Fibroblast of skin of left quadriceps (primary cell): Measurements from ENCODE around the gene ZNF438.
"Not testable (repeated sequence)": the region's sequence is repeated elsewhere in the genome, so short reads cannot be mapped to it uniquely, and the experiment has no call there.

ENCODE experiments used
- DNase-seq, 2 experiments: peaks; one replicate each; pipeline ENCODE4 v3.0.0-alpha.2; 2013; ENCODE audit warnings: low read depth in 2 of 2

Gene ZNF438

DNA sequence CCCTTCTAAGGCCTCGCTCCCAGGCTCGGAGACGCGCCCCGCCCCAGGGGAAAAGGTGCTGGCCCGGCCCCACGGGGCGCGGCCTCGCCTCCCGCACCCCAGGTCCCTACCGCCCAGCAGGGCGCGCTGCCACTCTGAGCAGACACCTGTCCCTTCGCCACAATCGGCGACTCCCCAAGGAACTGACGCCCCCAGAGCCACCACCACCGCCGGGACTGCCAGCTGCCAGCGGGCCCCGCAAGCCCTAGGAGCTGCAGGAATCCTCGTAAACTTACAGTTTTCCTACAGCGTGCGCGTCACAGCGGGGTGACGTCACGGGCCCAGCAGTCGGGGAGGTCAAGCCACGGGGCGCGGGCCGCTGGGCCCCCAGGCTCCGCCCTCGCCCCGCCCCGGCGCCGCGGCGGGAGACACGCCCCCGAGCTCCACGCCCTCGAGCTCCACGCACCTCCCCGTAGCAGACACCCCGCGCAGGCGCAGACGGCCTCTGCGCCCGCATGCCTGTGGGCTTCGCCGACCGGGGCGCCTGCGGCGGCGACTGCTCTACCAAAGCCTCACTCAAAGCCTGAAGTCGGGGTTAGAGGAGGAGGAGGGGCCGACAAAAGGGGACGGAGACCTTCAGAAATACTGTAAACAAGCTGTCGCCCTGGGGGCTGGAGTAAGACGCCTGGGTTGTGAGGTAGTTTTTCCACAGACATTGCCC, at the start of gene ZNF438:
ZNF438 (minus strand) TSS at position 308 of the 700 bp plus-strand sequence. CDS start 154,831 bp downstream, outside the sequence.
- peak; percentile 91 to 92 for DNase-seq

GRCh38 chr10:31076610-31076988, 44.9 kb upstream of the ZNF438 start:
- no peak for DNase-seq

DNA sequence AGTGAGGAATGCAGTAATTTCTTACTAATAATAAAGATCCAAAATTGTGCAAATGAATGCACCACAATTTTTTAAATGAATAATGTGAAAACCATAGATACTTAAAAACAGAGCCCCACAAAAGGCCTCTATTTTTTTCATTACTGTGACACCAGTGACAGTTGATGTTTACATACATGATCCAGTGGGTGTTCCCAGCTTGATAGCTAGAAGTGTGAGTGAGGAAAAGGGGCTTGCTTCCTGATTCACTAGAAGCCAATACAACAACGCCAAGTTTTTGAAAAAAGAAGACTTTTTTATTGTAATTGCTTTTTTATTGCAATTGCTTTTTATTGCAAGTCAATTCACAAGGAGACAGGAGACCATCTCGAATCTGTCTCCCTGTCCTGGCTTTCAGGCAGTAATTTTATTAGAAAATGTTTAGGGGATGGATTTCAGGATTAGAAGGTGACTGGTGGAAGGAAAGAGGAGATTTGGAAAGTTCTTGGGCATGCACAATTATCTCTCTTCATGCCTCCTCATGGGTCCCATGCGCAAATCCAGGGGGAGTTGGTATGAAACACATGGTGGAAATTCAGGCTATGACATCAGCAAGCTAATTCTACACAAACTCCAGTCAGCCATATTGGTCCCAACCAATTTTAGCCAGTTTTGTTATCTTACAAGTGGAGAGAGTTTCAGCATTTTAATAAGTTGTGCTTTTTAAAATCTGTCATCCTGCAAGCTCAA, 44.4 kb upstream of the ZNF438 start:
- DNase-seq: no peak

DNA sequence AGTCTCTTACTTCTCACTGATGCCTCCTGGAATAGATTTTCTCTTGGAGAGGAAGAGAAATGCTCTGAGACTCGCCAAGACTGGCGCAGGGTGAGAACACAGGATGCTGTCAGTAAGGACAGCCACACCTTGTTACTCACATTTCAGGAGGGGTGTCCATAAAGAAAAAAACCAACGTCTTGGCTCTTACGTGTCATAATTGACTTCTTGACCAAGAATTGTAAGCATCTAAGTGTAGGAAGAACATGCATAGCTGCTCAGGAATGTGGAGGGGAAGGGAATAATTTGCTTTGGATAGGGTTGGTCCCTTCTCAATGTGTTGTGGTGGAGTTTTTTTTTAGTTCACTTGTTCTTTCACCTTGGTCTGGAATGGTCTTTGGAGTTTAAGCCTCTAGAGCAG, 43.8 kb upstream of the ZNF438 start:
- peak; percentile 69 to 76 for DNase-seq

- DNase-seq: no peak
Observed at GRCh38 chr10:31074722-31075086, 43.0 kb upstream of the ZNF438 start.

GRCh38 chr10:31073996-31074721, 42.5 kb upstream of the ZNF438 start:
- no peak for DNase-seq

- DNase-seq: no peak
Observed at GRCh38 chr10:31073211-31073610, 41.5 kb upstream of the ZNF438 start.

GRCh38 chr10:31072451-31072850, 40.8 kb upstream of the ZNF438 start:
- DNase-seq: no peak

DNA sequence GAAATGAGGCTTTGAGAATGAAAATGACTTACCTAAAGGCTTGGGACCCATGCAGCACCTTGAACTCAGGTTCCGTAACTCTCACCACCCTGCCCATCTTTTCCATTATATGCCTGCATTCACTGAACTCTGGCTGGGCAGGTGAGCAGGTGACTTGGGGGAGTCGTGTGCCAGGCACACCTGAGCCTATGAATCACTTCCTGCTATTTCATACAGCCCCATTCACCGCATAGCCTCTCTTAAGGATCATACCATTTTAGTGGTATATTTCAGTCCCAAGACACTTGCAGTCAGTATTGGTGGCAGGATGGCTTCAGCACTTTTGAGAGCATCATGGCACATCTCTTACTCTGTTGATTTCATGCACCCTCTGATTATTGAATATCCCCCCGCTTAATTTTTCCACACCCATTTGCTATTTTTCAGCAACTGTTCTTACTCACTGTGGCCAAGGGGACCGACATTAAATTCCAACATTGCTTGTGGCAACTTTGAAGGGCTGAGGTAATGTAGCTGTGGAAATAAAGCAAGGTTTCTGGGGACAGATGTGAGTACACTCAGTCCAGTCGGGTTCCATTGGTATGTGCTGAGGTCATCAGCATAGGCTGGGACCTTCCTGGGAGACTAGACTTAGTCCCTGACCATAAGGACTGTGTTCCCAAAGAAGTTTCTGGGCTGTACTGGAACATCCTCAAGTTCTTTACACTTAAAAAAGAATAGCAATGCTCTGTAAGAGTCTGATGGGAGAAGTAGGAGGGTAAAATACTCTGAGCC, 39.8 kb upstream of the ZNF438 start:
- no peak for DNase-seq

GRCh38 chr10:31070691-31071090, 39.0 kb upstream of the ZNF438 start:
- no peak for DNase-seq

DNA sequence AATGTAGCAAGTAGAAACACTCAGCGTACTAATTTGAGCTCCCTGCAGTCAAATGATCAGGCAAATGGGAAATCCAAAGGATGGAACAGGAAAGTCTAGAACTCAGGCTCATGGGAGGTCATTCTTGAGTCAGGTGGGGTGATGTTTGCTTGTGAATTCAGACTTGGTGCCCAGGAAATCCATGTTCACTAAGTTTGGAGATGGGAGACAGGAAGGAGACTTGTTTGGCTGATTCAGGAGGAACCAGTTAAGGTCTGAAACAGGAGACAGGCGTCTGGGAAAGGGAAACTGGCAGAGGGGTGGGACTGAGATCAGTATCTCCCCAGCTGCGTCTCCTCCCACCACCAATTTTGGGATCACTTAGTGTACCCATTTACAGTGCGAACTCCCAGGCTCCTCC, 38.4 kb upstream of the ZNF438 start:
- no peak for DNase-seq

- no peak for DNase-seq
Observed at GRCh38 chr10:31069411-31069810, 37.7 kb upstream of the ZNF438 start.

GRCh38 chr10:31064348-31064747, 32.7 kb upstream of the ZNF438 start:
- peak; percentile 80 to 83 for DNase-seq

DNA sequence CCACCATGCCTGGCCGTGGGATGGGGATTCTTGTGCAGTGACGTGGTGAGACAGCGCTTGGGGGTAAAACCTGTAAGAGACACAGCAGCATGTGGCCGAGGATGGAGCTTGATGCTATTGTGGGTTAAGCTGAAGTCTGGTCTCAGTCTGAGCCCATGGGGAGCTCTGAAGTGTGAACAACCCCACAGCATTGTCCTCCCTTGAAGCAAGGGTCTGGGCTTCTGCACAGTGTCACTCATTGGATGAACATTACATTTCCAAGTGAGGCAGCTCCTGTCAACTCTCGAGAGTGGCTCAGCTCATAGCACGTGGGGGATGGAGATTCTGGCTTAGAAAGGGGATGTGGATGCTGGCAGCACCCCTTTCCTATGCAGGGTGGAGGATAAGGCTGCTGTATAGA, 32.2 kb upstream of the ZNF438 start:
- DNase-seq: no peak

GRCh38 chr10:31062856-31063255, 31.2 kb upstream of the ZNF438 start:
- peak; percentile 31 for DNase-seq

- no peak for DNase-seq
Observed at GRCh38 chr10:31061941-31062340, 30.3 kb upstream of the ZNF438 start.

- no peak for DNase-seq
Observed at GRCh38 chr10:31058795-31059703, 27.4 kb upstream of the ZNF438 start.

- DNase-seq: not testable (repeated sequence)
Observed at GRCh38 chr10:31056678-31057077, 25.0 kb upstream of the ZNF438 start.

DNA sequence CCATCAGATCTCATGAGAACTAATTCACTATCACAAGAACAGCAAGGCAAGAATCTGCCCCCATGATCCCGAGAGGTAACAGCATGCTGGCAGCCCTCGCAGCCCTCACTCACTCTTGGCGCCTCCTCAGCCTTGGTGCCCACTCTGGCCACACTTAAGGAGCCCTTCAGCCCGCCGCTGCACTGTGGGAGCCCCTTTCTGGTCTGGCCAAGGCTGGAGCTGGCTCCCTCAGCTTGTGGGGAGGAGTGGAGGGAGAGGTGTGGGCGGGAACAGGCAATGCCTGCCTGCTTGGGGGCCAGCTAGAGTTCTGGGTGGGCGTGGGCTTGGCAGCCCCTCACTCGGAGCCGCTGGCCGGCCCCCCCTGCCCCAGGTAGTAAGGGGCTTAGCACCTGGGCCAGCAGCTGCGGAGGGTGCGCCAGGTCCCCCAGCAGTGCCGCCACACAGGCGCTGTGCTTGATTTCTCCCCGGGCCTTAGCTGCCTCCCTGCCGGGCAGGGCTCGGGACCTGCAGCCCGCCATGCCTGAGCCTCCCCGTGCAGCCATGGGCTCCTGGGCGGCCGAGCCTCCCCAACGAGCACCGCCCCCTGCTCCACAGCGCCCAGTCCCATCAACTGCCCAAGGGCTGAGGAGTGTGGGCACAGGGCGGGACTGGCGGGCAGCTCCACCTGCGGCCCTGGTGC, 24.0 kb upstream of the ZNF438 start:
- DNase-seq: no peak

DNA sequence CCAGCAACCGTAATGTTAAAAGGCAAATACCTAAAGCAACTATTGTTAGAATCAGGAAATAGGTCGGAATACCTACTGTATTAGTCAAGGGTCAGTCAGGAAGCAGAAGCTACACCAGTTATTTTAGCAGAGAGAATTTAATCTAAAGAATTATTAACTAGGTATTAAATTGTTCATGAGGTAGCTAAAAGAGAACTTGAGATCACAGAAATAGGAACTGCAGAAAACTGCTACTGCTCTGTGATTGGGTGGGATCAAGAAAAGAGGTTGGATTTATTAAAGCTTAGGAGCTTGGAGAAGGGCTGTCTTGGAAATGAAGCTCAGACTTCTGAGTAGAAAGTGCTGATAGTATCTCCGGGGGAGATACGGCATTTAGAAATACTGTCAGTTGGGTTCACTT, 20.0 kb upstream of the ZNF438 start:
- no peak for DNase-seq
